Measurements from ENCODE around the gene HSBP1. TPM values are rescaled to one million over a fixed set of nuclear protein-coding genes. Genes with fewer than 3 reads are reported as not detected.

HSBP1 gene
- total and polyA plus RNA-seq, 2 of the 13 experiments (the other 11 are each of a cell fraction or from before 2014, with no cell fraction given): 249 to 292 TPM

- TF ChIP-seq IRX3 (CRISPR knock-in tag; IDR thresholded peaks at IDR 0.05; ENCODE audit: borderline replicate concordance, low read depth) (no peak), HDAC6 (IDR thresholded peaks at IDR 0.05; ENCODE audit: low read depth, low read length) (no peak), ZKSCAN5 (CRISPR knock-in tag; IDR thresholded peaks at IDR 0.05) (no peak), ELF1 (CRISPR knock-in tag; IDR thresholded peaks at IDR 0.05) (peak; percentile 95), ZNF891 (CRISPR knock-in tag; IDR thresholded peaks at IDR 0.05) (0 out of 2 replicates have a peak, but pooled peaks have one; percentile 37), ZNF230 (CRISPR knock-in tag; IDR thresholded peaks at IDR 0.05) (no peak; the same call in 1 of the 2 replicates), ZFP41 (CRISPR knock-in tag; IDR thresholded peaks at IDR 0.05; ENCODE audit: borderline replicate concordance) (no peak), ZNF121 (CRISPR knock-in tag; IDR thresholded peaks at IDR 0.05) (no peak), SSRP1 (CRISPR knock-in tag; IDR thresholded peaks at IDR 0.05) (no peak), ZNF558 (CRISPR knock-in tag; IDR thresholded peaks at IDR 0.05; ENCODE audit: borderline replicate concordance) (peak; percentile 60; the same call in 1 of the 2 replicates), HNRNPUL1 (IDR thresholded peaks at IDR 0.05; ENCODE audit: low read depth, low read length) (no peak), CENPT (CRISPR knock-in tag; IDR thresholded peaks at IDR 0.05; ENCODE audit: low read depth) (0 out of 2 replicates have a peak, but pooled peaks have one; percentile 11), ATF7 (IDR thresholded peaks at IDR 0.05) (no peak), ATF7 (CRISPR knock-in tag; IDR thresholded peaks at IDR 0.05) (no peak)
- TF ChIP-seq, protein P1, sequence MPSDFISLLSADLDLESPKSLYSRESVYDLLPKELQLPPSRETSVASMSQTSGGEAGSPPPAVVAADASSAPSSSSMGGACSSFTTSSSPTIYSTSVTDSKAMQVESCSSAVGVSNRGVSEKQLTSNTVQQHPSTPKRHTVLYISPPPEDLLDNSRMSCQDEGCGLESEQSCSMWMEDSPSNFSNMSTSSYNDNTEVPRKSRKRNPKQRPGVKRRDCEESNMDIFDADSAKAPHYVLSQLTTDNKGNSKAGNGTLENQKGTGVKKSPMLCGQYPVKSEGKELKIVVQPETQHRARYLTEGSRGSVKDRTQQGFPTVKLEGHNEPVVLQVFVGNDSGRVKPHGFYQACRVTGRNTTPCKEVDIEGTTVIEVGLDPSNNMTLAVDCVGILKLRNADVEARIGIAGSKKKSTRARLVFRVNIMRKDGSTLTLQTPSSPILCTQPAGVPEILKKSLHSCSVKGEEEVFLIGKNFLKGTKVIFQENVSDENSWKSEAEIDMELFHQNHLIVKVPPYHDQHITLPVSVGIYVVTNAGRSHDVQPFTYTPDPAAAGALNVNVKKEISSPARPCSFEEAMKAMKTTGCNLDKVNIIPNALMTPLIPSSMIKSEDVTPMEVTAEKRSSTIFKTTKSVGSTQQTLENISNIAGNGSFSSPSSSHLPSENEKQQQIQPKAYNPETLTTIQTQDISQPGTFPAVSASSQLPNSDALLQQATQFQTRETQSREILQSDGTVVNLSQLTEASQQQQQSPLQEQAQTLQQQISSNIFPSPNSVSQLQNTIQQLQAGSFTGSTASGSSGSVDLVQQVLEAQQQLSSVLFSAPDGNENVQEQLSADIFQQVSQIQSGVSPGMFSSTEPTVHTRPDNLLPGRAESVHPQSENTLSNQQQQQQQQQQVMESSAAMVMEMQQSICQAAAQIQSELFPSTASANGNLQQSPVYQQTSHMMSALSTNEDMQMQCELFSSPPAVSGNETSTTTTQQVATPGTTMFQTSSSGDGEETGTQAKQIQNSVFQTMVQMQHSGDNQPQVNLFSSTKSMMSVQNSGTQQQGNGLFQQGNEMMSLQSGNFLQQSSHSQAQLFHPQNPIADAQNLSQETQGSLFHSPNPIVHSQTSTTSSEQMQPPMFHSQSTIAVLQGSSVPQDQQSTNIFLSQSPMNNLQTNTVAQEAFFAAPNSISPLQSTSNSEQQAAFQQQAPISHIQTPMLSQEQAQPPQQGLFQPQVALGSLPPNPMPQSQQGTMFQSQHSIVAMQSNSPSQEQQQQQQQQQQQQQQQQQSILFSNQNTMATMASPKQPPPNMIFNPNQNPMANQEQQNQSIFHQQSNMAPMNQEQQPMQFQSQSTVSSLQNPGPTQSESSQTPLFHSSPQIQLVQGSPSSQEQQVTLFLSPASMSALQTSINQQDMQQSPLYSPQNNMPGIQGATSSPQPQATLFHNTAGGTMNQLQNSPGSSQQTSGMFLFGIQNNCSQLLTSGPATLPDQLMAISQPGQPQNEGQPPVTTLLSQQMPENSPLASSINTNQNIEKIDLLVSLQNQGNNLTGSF (CRISPR knock-in tag; IDR thresholded peaks at IDR 0.05): no peak
- TF ChIP-seq, protein P2, sequence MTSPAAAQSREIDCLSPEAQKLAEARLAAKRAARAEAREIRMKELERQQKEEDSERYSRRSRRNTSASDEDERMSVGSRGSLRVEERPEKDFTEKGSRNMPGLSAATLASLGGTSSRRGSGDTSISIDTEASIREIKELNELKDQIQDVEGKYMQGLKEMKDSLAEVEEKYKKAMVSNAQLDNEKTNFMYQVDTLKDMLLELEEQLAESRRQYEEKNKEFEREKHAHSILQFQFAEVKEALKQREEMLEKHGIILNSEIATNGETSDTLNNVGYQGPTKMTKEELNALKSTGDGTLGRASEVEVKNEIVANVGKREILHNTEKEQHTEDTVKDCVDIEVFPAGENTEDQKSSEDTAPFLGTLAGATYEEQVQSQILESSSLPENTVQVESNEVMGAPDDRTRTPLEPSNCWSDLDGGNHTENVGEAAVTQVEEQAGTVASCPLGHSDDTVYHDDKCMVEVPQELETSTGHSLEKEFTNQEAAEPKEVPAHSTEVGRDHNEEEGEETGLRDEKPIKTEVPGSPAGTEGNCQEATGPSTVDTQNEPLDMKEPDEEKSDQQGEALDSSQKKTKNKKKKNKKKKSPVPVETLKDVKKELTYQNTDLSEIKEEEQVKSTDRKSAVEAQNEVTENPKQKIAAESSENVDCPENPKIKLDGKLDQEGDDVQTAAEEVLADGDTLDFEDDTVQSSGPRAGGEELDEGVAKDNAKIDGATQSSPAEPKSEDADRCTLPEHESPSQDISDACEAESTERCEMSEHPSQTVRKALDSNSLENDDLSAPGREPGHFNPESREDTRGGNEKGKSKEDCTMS (CRISPR knock-in tag; conservative IDR thresholded peaks at IDR 0.05): no peak
Observed at GRCh38 chr16:83807710-83808572, at the start of gene HSBP1 (continued).
